ENCODE results near the gene NKAP. TPM values are rescaled to one million over a fixed set of nuclear protein-coding genes. Genes with fewer than 3 reads are reported as not detected.
A peak's percentile ranks its signal among the peaks of the same experiment; 100 is the strongest.

NKAP gene
- total RNA-seq, 1 experiment from 2014 or later = 13.6 TPM

GRCh38 chrX:119942831-119943184 lies 743 bp downstream of the NKAP start:
- no TSS peak for BruUV-seq (replicated peaks)
- Histone ChIP-seq H3K4me1 (ENCODE audit: control insufficient read depth, insufficient read depth, low read length) (peaks cover 9% of the 10 kb centered on the region), H3K36me3 (ENCODE audit: control insufficient read depth, insufficient read depth, low read length) (no peaks in the 10 kb centered on the region; the same call in 1 of the 2 replicates), H3K27me3 (ENCODE audit: control insufficient read depth, insufficient read depth, low read length) (no peaks in the 10 kb centered on the region), H3K27ac (ENCODE audit: low read length) (peak overlapping the region; percentile 89), H3K9me3 (ENCODE audit: control insufficient read depth, insufficient read depth, low read depth, low read length) (no peaks in the 10 kb centered on the region), H3K4me3 (ENCODE audit: low read depth in 2 of 2, low read length in 2 of 2) (peak overlapping the region; percentile 74 to 97)
- CTCF ChIA-PET = interaction anchor here (0.6 kb wide), 1 partner anchor 155 kb away, joined by 3 read pairs; no protein-coding TSS in a partner anchor
- DNase-seq (ENCODE audit: low read depth, low spot score) = no peak
- intact Hi-C loops (cut with micrococcal nuclease; ENCODE audit: unreplicated experiment) = no loop called here
- in situ Hi-C loops (cut with HindIII; ENCODE audit: low pct_unique_long_range_greater_than_20kb, low sequenced_read_pairs) = no loop called here
- TF ChIP-seq POLR2AphosphoS5 (IDR thresholded peaks at IDR 0.05; ENCODE audit: low read depth, low read length) = no peak
- TF ChIP-seq CTCF (IDR thresholded peaks at IDR 0.05) = no peak
- no peak for TF ChIP-seq SIN3A (IDR thresholded peaks at IDR 0.05; ENCODE audit: borderline replicate concordance, insufficient read depth, low read depth, low read length)
- TF ChIP-seq TCF7L2 (IDR thresholded peaks at IDR 0.05; ENCODE audit: low read depth, low read length) = no peak
- no peak for TF ChIP-seq REST (IDR thresholded peaks at IDR 0.05; ENCODE audit: insufficient read depth in 1 of 2, low read depth in 2 of 2, low read length in 1 of 2)
- ATAC-seq = peak; percentile 18
- POLR2A ChIA-PET = no interaction called here

- peak overlapping the region; percentile 89 for H3K27ac ChIP-seq (ENCODE audit: low read length)
- POLR2A ChIA-PET = no interaction called here
- intact Hi-C loops (cut with micrococcal nuclease; ENCODE audit: unreplicated experiment) = no loop called here
- BruUV-seq (replicated peaks) = TSS peak; percentile 81
- CTCF ChIA-PET = interaction anchor here (0.6 kb wide), 1 partner anchor 155 kb away, joined by 3 read pairs; no protein-coding TSS in a partner anchor
- H3K36me3 ChIP-seq (ENCODE audit: control insufficient read depth, insufficient read depth, low read length) = no peaks in the 10 kb centered on the region; the same call in 1 of the 2 replicates
- H3K27me3 ChIP-seq (ENCODE audit: control insufficient read depth, insufficient read depth, low read length) = no peaks in the 10 kb centered on the region
- H3K9me3 ChIP-seq (ENCODE audit: control insufficient read depth, insufficient read depth, low read depth, low read length) = no peaks in the 10 kb centered on the region
- peaks cover 9% of the 10 kb centered on the region for H3K4me1 ChIP-seq (ENCODE audit: control insufficient read depth, insufficient read depth, low read length)
- peak overlapping the region; percentile 74 to 97 for H3K4me3 ChIP-seq (ENCODE audit: low read depth in 2 of 2, low read length in 2 of 2)
- in situ Hi-C loops (cut with HindIII; ENCODE audit: low pct_unique_long_range_greater_than_20kb, low sequenced_read_pairs) = no loop called here
- TF ChIP-seq POLR2AphosphoS5 (IDR thresholded peaks at IDR 0.05; ENCODE audit: low read depth, low read length) (no peak), CTCF (IDR thresholded peaks at IDR 0.05) (no peak), SIN3A (IDR thresholded peaks at IDR 0.05; ENCODE audit: borderline replicate concordance, insufficient read depth, low read depth, low read length) (no peak), REST (IDR thresholded peaks at IDR 0.05; ENCODE audit: insufficient read depth in 1 of 2, low read depth in 2 of 2, low read length in 1 of 2) (no peak)
- DNase-seq (ENCODE audit: low read depth, low spot score) = no peak
- ATAC-seq = no peak
Observed at GRCh38 chrX:119942173-119942819, 1.3 kb downstream of the NKAP start.
